Hindlimb muscle (tissue), 1 donor: ENCODE results near the gene SERPINA5. TPM values are rescaled to one million over a fixed set of nuclear protein-coding genes. Genes with fewer than 3 reads are reported as not detected.
"Not testable (repeated sequence)": the region's sequence is repeated elsewhere in the genome, so short reads cannot be mapped to it uniquely, and the experiment has no call there.

ENCODE experiments used
- DNase-seq: peaks from one replicate; pipeline ENCODE4 v3.0.0-alpha.2; 2013
- polyA plus RNA-seq: library from polyadenylated mRNA; unstranded; fragments of 120-200 nt; gene quantifications from one replicate; pipeline ENCODE4 v1.2.1, GENCODE V29; 2013; ENCODE audit not compliant: insufficient read length

Gene SERPINA5
- polyA plus RNA-seq, 1 donor: not detected

DNA sequence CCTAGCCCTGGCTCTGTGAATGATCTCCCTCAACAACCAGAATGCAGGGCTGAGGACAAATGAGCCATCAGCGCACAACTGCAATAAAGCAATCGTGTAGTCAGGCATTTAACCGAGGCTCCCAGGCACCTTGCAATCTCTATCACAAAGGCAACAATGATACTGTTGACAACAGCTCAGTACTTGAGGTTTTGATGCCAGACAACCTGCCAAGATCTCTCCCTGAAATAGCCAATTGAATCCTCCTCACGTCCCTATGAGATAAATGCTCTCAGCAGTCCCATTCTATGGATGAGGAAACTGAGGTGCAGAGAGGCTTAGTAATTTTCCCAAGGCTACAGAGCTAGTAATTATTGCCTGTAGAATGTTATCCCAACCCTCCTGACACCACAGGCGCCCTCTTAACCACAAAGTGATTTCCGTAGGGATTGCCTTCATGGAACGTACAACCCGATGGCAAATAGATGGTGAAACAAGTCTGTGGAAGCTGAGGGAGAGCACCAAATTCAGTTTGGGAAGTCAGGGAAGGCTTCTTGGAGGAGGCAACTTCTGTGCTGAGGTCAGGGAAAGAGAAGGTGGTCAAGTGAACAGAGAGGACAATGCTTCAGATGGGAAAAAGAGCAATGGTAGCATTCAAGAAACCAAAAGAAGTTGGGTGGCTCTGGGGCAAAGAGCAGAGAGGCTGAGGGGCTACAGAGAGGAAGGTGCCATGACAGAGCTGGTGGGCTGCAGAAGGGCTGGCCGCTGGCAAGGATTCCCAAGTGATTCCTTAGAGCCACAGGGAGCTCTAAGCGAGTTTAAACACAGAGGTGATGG is 43.5 kb downstream of the SERPINA5 start:
- no peak for DNase-seq

DNA sequence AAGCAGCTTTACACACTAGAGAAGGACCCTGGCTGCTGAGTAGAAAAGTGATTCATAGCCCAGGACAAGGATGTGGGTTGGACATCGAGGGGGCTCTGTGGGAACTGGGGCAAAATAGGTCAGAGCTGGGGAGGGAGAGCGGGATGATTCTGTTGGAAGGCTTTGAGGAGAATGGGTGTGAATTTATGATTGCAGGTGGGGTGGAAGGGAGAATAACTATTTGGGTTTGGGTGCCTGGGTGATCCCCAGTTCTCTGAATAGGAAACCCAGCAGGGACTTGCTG is 44.1 kb downstream of the SERPINA5 start:
- no peak for DNase-seq

DNA sequence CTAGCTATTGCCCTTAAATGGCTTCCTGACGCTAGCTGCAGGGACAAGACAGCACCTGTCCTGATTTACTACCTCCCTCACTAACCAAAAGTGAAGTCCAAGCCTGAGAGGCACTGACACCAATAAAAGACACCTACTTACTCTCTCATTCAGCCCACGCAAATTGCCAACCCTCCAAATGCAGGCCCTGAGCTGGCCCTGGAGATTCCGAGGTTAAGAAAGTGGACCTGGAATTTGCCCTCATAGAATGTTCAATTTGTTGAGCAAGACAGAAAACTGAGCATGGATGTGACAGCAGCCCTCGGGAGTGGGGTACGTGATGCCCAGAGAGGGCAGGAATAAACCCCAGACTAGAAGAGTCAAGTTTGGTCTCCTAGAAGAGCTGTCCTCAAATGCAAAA is 47.4 kb downstream of the SERPINA5 start:
- DNase-seq: no peak

DNA sequence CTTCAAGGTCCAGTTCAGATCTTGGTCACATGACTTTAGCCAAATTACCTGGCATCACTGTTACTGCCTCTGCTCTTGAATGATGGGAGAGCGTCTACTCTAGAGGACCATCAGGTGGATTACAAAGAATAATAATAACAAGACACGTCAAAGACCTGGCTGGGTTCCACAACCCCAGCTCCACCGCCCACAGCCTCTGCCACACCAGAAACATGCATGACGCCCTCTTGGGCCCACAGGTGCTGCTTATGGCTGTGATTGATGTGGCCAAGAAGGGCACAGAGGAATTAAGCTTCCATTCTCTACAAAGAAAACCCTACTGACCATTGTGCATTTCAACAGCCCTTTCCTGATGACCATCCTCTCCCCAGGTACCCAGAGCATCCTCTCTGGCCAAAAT is 49.2 kb downstream of the SERPINA5 start:
- no peak for DNase-seq

DNA sequence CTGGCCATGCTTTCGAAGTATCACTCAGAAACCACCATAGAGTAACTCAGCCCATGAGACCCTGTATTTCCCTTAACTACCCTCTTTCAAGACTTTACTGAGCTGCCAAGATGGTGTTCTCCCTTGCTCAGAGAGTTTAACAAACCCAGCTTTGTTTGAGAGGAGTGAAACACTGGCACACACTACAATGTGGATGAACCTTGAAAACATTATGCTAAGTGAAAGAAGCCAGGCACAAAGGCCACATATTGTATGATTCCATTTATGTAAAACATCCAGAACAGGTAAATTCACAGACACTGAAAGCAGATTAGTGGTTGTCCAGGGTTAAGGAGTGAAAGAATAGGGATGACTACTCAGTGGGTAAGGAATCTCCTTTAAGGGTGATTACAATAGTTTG is 49.8 kb downstream of the SERPINA5 start:
- no peak for DNase-seq

DNA sequence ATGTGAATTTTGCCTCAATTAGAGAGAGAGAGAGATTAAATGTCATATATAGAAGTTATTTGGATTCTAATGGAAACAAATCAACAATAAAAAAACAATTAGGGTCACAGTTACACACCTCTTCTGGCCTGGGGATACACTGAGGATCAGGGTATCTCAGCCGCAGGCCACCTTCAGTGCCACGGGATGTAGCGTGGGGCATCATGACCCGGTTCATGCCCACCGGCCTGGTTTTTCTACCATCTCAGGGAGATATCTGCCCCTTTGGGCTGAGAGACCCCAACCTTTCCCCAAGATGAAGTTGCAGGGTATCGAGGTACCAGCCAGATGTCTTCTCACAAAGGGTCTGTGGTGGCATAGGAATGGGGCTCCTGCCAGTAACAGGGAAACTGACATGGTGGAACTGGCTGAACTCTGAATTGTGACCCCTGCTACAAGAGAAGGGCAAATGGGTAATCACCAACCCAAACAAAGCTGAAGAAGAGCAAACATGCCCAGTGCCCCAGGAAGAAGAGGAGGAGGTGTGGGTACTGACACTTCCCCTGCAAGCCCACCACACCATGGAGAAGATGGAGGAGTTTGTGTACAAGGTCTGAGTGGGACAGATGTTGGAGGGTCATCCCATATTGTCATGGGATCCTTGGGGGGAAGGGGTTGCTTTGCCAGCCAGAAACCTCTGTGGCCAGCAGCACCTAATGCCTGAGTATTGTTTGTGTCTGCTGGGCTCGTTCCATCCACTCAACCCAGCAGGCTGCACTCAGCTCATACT is 50.5 kb downstream of the SERPINA5 start:
- no peak for DNase-seq

DNA sequence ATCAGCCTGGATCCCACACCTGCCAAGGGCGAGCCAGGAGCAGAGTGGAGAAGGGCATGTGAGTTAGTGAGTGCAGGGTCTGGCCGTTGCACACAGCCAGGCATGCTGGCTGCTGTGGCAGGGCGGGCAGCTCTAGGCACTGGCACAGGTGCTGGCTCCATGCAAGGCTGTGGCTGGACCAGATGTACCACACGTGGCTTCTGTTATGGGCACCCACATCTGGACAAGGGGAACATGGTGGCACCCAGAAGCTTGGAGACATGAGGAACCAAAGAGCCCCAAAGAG is 51.0 kb downstream of the SERPINA5 start:
- DNase-seq: no peak

DNA sequence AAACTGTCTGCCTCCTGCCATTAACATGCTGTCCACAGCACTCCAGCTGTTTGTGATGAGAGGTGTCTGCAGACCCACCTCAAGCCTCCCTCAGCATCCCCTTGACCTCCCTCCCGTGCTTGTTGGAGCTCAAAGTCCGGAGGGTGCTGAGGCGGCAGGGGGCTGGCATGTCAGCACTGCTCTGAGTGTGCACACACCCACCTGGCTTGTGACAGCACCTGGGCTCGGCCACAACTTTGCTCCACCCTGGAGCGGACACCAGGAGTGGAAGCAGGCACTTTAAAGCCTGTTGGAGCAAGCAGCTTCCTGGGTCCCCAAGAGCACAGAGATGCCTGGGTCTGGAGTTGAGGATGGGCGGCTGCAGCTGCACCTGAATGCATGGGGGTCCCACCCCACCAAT is 51.9 kb downstream of the SERPINA5 start:
- no peak for DNase-seq

DNA sequence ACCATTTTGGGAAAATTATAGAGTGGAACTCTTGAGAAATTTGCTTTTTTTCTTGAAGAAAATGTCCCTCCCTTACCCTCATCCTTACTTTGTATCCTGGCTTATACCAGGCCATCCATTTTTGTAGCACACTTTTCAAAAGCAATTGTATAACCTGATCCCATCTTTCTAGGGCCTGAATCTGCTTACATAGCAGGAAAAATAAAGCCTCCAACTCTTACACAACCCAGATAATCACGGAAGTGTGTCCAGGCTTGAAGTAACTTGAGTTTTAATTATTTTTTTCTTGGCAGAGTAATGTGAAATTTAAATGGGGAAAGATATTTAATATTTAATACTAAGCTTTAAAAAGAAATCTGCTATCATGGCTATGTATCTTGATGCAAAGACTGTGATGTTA is 53.9 kb downstream of the SERPINA5 start:
- no peak for DNase-seq

DNA sequence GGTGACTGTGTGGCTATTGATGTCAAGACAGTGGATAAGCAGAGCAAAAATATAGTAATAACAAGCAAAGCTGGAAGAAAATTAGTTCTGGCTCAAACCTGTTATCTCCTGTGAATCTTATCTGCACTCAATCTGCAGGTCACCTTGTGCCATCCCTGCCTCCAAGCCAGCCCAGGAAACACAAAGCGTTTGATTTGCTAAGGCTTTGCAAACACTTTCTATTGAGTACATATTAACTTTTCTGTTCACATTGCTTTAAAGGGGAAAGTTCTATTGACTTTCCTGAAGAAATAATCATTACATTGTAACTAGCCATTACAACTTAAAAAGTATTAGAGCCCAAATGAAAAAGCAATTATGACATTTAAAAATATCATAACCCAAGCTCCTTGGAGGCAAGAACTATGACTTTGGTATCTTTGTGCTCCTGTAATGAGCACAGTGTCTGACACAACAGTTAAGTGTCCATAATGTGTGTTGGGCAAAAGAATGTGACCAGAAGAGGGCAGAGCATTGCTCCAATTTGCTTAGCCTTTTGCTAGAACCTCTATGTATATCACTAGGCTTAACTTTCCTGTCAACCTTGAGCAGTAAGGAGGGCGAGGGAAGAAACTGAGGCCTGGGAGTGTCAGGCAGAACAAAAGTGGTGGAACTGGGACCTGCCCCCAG is 55.7 kb downstream of the SERPINA5 start:
- no peak for DNase-seq

DNA sequence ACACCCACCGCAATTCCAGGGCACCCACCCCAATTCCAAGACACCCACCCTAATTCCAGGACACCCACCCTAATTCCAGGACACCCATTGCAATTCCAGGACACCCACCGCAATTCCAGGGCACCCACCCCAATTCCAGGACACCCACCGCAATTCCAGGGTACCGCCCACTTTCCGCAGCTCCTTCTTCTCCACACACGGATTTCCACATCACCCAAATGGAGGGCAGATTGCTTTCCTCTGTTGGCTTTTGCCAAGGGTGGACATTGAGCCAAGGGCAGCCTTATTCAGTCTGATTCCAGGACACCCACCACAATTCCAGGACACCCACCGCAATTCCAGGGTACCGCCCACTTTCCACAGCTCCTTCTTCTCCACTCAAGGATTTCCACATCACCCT is 56.6 kb downstream of the SERPINA5 start:
- DNase-seq: not testable (repeated sequence)

DNA sequence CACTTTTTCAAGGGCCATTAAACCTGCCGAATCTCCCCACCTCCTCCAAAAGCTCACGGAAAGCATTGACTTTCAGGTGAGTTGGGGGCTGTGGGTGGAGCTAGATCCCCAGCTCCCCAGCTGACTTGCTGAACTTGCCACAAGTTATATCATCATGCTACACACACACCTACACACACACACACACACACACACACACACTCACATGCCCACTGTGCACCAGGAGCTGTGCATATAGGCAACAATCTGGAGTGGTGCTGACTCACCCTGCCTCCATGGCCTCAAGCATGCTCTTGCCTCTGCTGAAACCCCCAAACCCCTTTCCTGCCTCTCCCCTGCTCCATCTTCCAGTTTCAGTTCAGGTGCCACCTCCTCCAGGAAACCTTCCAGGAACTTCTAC is 57.1 kb downstream of the SERPINA5 start:
- no peak for DNase-seq

DNA sequence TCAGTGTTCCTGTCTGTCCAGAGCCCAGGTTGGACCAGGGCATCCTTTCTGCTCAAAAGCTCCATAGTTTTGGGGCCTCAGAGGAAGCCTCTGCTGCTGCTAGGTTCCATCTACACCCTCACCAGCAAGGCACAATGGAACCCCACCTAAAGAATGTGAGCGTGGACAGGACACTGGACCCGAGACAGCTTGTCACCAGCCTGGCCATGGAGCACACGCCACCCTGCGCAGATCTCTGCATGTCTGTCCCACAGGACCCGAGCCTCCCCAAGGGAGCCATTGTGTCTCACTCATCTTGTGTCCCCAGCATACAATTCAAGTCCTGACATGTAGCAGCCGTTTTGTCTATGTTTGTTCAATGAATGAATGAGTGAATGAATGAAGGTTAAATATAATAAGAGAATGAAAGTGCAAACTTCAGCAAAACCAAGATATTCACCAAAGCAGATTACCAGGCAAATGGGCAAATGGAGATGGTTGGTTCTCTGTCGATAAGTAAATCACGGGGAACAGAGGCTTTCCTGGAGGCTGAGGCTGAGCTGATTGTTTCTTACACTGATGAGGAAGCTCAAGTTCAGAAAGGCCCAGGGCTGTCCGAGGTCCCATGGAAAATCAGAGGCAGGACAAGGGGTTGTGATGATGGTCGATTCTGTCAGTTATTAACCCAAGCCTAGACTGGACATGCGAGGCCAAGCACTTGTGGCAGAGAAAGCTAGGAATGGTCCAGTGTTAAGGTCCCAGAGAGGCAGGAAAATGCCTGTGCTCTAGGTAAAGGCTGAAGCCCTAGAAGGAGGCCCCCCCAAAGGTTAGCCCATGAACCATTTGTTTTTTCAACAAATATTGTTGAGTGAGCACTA is 58.0 kb downstream of the SERPINA5 start:
- DNase-seq: no peak

DNA sequence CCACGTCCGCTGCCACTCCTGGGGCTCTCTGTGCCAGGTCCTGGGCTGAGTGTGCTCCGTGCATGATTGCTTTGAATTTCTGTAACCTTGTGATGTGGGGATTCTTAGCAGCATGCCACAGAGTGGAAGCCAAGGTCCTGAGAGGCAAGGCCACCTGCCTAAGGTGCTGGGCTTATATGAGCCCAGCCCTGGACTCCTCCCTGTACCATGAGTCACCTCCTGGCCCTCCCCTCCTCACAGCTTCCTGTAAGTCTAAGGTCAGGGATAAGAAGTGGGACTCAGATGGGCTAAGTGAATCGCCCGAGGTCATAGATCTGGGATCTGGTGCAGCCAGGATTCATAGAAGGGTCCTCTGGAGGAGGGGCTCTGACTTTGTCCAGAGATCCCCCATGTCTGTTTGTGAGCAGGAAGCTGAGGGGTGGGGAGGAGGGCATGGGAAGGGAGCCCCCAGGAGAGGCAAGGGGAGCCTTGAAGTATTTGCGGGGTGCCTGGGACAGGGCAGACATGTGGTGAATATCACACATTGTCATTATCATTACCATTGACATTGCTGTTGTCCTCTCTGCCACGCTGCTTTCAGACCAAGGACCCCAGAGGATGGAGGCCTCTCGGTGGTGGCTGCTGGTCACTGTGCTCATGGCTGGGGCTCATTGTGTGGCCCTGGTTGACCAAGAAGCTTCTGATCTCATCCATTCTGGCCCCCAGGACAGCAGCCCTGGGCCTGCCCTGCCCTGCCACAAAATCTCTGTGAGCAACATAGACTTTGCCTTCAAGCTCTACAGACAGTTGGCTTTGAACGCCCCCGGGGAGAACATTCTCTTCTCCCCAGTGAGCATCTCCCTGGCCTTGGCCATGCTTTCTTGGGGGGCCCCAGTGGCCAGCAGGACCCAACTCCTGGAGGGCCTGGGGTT is 59.8 kb downstream of the SERPINA5 start:
- DNase-seq: no peak

DNA sequence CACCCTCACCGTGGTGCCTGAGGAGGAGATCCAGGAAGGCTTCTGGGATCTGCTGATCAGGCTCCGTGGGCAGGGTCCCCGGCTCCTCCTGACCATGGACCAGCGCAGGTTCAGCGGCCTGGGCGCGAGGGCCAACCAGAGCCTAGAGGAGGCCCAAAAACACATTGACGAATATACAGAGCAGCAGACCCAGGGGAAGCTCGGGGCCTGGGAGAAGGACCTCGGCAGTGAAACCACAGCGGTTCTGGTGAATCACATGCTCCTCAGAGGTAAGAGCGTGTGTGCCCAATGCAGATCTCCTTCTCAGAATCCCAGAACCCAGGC is 60.4 kb downstream of the SERPINA5 start:
- no peak for DNase-seq

Other genes with a start within 250 kb of the SERPINA5 start
- not detected for gene SERPINA2, start 214.7 kb upstream of the SERPINA5 start, polyA plus RNA-seq
- 0.61 TPM for gene SERPINA1, start 192.8 kb upstream of the SERPINA5 start, polyA plus RNA-seq
- not detected for gene SERPINA11, start 128.6 kb upstream of the SERPINA5 start, polyA plus RNA-seq
- not detected for gene SERPINA9, start 105.2 kb upstream of the SERPINA5 start, polyA plus RNA-seq
- gene SERPINA12, start 72.0 kb upstream of the SERPINA5 start, polyA plus RNA-seq: not detected
- gene SERPINA4, start 20.0 kb upstream of the SERPINA5 start, polyA plus RNA-seq: not detected
- gene SERPINA3, start 31.0 kb downstream of the SERPINA5 start, polyA plus RNA-seq: not detected
- 0.88 TPM for gene GSC, start 188.7 kb downstream of the SERPINA5 start, polyA plus RNA-seq